Activated T-cell treated with anti-CD3 and anti-CD28 coated beads, Interleukin-2, amount 50 U/mL, for 48 hours (primary cell): ENCODE data around the gene VSX1.

Source experiments
- DNase-seq, 2 experiments: peaks; one replicate each; pipeline ENCODE4 v3.0.0-alpha.2; 2020

The VSX1 gene

DNA sequence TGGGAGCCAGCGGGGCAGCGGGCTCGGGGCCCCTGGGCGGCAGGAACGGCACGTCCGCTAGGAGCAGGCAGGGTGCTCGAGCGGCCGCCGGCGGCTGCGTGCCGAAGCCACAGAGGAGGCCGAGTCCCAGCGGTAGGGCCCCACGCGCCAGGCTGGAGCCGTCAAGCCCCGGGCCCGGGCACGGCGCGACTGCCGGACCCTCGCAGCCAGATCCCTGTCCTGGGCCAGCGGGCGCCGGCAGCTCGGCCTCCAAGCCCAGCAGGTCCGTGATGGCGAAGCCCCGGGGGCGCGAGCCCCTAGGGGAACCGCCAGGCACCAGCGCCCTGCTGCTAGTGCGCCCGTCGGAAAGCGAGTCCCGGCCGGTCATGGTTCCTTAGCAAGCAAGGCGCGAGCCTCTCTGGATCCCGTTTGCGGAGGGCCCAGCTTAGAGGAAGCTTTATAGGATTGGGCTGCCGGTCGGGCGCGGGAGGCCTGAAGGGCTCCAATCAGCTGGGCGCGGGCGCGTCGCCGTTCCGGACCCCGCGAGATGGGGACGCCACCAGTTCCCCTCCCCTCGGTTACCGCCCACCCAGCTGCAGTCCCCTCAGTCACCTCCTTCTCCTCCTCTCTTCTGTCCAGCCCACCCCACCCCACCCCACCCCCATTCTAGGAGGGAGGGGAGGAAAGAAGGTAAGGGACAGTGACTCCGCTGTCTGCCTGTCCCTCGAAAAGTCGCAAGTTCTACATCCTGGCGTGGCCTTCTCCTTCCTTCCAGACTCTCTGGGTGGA is at the start of gene VSX1:
Gene VSX1, minus strand, starts transcription at position 412 of the 768 bp plus-strand sequence. Its CDS starts 45 bp downstream, at position 367.
- peak in 1 of 2 experiments; percentile 24 for DNase-seq

DNA sequence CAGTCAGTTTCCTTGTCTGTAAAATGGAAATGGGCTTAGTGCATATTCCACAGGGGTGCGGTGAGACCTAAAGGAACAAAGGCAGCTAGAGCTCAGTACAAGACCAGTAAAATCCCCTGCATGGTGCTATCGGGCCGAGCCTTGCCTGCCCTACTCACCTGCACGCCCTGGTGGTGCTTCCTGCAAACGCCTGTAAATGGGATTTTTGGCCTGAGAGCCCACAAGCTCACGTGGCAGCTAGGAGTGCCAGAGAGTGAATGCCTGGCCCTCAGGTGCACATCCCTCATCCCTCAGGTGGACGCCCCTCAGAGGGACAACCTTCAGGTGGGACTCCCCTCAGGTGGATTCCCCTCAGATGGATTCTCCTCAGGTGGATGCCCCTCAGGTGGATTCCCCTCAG is 48.0 kb upstream of the VSX1 start:
- DNase-seq, result no peak

DNA sequence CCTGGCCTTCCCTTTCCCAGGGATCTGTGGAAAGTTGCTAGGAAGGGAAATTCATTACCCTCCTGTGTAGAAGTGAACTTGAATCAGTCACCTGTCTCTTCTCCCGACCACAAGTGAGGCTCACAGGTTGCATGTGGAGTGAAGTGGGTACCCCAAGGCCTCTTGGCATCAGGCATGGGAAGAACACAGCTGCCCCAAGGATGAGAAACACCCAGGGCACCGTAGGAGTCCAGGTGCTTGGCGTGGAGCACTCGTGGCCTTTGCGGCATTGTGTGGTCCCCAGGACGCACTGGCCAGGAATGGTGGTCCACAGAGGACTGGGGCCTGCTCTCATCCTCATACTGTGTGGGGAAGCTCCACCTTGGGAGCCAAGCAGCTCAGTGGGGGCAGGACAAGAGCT is 47.5 kb upstream of the VSX1 start:
- DNase-seq, result no peak

DNA sequence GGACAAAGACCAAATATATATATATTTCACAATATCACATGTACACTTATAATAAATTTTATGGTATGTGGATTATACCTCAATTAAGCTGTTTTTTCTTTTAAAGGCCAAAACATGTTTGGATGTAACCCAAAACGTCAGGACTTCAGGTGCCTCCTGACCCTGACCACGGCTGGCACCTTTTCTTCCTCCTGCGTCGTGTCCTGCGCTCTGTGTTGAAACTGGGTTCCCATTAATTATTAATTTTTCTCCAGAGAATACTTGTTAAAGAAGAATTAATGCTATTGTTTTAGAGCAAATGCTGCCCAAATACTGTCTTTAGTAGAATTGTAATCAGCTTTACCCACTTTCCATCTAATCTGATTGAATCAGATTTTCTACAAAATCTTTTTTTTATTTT is 46.7 kb upstream of the VSX1 start:
- no peak for DNase-seq

DNA sequence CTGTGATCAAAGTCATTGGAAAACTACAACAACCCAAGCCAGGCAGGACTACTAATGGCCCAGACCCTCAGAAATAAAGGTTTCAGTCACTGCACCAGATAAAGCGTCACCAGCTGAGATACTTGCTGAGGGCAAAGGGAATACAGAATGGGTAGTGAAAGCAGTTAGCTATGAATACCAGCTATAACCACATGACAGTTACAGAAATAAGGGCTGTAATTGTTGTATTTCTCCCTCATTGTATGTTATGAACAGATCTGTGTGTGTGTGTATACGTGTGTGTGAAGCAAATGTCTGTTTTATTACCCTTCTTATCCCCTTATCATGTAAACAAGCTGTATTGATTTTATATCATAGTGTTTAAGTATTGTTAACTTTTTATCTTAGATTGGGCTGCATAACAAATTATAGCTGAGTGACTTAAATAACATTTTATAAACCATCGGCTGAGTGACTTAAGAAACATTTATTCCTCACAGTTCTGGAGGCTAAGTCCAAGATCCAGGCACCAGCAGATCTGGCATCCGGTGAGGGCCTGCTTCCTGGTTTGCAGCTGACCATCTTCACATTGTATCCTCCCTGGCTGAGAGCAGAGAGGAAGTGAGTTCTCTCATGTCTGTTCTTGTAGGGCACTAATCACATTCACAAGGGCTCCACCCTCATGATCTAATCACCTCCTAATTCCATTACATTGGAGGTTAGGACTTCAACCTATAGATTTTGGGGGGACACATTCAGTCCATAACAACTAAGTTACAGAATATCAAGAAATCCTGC is 46.0 kb upstream of the VSX1 start:
- no peak for DNase-seq

DNA sequence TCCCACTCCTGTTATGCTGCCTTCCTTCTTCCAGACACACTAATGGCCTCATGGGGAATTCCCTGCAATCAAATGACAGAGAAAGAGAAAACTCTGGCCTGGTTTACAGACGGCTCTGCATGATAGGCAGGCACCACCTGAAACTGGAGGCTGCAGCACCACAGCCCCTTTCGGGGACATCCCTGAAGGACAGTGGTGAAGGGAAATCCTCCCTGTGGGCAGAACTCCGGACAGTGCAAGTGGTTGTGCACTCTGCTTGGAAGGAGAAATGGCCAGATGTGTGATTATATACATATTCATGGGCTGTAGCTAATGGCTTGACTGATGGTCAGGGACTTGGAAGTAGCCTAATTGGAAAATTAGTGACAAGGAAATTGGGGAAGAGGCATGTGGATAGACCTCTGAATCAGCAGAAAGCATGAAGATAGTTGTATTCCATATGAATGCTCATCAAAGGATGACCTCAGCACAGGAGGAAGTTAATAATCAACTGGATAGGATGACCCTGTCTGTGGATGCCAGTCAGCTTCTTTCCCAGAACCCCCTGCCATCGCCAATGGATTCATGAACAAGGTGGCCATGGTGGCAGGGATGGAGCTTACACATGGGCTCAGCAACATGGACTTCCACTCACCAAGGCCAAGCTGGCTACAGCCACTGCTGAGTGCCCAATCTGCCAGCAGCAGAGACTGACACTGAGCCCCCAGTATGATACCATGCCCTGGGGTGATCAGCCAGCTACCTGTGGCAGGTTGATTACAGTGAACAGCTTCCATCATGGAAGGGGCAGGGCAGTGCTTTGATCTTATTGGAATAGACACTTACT is 44.5 kb upstream of the VSX1 start:
- DNase-seq, result peak in 1 of 2 experiments; percentile 3

DNA sequence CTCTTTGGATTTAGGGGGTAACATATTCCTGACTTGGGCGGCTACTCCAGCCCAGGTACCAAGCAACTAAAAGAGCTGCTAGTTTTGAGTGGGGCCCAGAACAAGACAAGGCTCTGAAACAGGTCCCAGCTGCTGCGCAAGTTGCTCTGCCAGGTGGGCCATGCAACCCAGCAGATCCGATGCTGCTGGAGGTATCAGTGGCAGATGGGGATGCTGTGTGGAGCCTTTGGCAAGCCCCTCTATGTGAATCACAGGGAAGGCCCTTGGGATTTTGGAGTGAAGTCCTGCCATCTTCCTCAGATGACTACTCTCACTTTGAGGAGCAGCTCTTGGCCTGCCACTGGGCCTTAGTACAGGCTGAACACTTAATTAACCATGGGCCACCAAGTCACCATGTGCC is 43.7 kb upstream of the VSX1 start:
- no peak for DNase-seq

DNA sequence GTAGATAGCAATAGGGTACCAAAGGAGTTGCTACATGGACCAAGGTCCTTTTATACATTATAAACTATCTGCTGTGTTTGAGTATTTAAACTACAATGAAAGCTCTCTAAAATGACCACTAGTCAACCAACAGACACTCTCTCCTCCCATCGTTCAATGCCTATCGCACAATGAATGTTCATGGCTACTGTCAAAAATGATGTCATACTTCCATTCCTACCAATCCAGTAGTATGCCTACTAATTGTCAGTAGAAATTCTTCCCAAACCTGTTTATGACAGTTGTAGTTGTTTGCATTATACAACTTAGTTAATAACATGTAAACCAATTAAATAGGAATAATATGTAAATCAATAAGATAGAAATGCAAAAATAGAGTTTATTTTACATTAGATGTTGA is 39.0 kb upstream of the VSX1 start:
- no peak for DNase-seq

DNA sequence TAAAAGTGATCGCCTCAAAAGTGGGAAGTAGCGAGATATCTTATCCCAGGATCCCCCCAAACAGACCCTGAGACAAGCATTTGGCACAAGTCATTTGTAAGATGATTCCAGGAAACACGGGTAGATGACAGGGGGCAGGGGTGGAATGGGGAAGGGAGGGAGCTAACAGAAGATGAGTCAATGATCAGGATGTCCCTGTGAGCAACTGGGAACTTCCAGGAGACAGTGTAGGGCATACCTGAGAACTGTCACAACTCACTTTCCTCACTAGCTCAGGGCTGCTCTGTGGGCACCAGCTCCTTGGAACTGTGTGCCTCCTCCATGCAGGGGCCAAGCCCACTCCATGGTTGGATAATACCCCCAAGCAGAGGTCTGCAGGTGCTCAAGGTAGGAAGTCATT is 38.5 kb upstream of the VSX1 start:
- no peak for DNase-seq

DNA sequence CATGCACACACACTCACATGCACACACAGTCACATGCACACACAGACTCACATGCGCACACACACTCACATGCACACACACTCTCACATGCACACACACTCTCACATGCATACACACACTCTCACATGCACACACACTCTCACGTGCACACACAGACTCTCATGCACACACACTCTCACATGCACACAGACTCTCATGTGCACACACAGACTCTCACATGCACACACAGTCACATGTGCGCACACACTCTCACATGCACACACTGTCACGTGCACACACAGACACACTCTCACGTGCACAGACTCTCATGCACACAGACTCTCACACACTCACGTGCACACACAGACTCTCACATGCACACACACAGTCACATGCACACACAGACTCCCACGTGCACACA is 36.6 kb upstream of the VSX1 start:
- no peak for DNase-seq

DNA sequence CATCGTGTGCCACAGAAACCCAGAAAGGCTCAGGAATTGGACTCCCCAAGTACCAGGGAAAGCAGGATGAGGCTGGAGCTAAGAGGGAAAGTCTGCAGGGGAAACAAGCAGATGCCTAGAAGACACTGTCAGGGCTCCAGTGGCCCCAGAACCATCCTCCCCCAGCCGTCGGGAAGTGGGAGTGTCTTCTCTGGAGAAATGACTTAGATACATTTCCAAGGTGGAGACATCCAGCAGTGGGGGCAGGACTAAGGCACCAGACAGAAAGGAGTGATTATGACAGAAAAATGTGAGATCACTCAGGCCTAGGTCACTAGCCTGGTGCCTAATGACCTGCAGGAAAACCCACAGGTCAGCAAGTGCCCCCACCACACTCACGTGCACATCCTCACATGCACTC is 36.0 kb upstream of the VSX1 start:
- no peak for DNase-seq

DNA sequence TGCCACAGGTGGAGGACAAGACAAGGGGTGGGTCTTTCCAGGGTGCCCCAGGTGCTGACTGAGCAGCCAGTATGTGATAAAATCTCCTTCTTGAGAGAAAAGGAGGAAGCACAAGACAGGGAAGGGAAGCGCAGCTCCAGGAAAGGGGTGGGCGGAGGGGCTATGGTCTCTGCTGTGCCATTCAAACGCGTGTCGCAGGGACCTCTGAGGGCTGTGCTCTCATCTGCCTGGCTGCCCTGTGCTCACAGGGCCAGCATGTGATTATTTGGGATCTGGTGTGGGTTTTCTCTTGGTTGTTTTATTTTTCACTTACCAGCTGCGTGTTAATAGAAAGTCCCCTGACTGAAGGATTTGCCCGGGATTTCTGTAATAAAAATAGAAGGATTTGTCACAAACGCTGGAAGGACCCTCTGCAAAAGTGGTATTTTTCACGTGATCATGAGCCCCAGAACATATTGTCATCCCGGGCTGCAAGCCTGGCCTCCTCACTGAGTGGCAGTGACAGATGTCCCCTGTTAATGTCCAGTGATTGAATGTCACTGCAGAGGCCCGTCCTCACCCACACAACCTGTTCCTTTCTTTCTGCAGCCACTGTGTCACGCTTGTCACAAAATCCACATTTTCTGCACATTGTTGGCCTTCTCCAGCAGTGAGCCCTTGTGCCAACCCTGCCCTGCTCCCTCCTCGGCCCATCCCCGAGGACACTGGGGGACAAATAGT is 35.0 kb upstream of the VSX1 start:
- DNase-seq, result no peak

DNA sequence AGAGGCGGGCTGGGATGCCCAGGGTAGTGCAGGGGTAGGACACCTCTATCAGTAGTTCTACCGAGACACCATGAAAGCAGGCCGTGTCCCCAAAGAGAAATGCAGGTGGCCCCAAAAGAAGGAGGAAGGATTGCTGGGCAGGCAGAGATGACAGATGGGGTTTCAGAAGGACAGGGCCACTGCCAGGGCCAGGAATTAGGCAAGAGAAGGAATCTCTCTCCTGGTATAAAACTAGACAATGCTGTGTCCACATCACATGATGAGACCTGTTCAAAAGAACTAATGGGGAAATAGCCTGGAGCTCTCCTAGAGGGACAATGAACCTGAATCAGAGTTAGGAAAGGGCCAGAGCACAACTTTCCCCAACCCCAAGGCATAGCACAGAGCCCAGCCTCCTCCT is 21.6 kb upstream of the VSX1 start:
- no peak for DNase-seq

DNA sequence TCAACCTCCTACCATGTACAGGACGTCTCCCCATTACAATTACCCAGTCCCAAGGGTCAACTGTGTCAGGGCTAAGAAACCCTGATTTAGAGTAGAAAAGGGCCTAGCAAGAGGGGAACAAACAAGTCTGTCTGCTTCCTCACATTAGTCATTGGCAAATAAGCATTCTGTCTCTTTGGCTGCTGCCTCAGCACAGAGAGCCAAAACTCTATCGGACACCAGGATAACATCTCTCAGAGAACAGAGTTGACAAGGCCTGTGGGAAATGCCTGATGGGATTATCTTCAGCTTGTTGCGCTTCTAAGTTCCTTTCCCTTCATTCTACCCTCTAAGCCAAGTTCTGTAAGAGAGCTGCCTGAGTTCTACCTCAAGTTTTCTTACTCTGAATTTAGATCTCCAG is 19.0 kb upstream of the VSX1 start:
- DNase-seq, result no peak

DNA sequence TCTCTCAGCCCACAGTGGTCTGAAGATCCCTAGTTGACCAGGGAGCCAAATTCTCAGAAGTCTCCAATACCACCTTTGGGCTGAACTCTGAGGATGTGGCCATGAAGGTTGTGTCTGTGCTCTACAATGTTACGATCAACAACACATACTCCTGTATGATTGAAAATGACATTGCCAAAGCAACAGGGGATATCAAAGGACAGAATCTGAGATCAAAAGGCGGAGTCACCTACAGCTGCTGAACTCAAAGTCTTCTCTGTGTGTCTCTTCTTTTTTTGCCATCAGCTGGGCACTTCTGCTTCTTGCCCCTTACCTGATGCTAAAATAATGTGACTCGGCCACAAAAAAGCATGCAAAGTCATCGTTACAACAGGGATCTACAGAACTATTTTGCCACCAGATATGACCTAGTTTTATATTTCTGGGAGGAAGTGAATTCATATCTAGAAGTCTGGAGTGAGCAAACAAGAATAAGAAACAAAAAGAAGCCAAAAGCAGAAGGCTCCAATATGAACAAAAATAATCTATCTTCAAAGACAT is 17.7 kb upstream of the VSX1 start:
- DNase-seq, result no peak

DNA sequence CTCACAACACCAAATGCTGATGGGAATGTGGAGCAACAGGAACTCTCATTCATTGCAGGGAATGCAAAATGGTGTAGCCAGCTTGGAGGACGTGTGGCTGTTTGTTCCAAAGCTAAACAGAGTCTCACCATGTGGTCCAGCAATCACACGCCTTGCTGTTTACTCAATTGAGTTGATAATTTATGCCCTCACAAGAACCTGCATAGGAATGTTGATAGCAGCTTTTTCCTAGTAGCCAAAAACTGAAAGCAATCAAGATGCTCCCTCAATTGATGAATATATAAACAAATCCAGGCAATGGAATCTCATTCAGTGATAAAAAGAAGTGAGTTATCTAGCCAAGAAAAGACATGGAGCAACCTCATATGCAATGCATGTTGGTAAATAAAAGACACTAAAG is 15.6 kb upstream of the VSX1 start:
- no peak for DNase-seq

DNA sequence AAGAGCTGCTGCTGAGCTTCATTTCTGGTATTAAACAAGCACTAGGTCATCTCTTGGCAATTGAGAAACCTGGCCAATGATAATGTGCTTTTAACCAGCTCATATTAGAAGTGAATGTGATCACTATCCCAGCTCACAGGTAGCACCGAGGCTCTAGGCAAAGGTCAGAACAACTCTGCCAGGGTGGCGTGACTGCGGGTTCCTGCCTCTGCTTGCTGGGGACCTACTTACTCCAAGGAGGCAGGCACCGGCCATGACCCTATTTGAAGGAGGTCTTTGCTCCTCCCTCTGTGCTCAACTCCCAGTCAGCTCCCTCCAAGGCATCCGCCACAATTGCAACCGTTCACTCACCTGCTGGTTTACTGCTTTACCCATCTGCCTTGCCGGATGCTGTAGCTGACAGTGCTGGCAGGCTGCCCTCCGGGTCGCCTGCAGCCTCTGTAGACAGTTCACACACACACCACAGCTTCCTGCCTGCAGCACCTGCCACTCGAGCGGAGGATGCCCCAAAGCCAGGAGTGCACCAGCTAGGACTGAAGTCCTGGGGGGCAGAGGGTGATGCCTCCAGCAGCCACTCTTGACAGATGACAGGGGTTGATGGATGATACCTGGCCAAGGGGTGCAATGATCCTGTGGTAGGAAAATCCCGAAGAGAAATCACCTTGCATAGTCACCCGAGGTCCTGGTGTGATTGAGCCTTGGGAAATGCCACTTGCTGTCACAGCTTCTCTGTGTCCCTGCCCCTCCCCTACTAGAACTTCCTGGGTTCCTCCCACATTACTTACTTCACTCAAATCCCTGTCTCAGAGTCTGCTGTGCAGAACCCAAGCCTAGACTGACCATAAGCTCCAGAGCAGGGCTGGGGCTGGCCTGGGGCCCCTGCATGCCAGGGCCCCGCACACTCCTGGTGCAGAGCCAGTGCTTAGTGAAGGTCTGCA is 8.8 kb upstream of the VSX1 start:
- peak; percentile 64 to 72 for DNase-seq

DNA sequence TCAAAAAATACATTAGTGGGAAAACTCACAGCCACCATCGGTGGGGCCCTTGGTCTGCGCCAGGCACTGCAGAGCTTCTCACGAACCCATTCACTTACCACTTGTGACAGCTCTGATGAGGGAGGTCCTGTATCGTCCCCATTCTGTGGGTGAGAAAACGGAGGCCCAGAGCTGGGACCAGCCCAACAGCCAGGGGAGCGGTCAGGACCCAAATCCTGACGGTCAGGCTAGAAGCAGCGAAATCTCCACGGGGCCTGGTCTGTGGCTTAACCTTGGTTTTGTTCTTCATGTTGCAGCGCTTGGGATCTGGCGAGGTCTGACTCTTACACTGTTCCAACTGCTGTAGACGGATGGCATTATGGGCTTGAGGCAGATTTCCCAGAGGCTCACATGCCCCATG is 7.7 kb upstream of the VSX1 start:
- no peak for DNase-seq

DNA sequence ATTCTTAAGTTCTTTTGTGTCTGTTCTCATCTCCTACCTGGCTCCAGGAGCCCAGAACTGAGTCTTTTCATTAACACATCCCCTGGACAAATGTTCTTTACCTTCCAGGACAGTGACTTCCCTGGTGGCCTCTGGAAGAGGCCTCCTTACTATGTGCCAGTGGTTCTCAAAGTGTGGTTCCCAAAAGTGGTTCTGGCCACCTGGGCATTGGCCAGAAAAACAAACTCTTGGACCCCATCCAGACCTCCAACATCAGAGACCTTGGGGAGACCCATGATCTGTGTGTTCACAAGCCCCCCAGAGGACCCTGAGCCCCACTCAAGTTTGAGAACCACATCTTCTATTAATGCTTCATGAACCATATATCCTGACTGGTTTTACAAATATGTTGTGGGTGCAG is 7.2 kb upstream of the VSX1 start:
- no peak for DNase-seq

DNA sequence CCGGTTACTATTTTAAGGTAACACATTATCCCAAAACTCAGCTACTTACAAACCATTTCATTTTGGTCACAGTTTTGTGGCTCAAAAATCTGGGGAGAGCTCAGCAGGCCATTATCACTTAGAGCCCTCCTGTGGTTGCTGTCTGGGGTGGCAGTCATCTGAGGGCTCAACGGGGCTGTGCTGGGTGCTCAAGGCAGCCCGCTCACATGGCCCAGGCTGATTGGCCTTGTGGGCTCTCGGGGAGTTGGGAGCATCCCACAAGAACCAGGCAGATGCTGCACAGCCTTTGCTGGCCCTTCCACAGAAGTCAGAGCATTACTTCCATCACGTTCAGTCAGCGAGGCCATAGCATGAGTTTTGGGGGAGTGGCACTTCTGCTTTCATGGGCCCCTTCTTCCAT is 6.3 kb upstream of the VSX1 start:
- no peak for DNase-seq

DNA sequence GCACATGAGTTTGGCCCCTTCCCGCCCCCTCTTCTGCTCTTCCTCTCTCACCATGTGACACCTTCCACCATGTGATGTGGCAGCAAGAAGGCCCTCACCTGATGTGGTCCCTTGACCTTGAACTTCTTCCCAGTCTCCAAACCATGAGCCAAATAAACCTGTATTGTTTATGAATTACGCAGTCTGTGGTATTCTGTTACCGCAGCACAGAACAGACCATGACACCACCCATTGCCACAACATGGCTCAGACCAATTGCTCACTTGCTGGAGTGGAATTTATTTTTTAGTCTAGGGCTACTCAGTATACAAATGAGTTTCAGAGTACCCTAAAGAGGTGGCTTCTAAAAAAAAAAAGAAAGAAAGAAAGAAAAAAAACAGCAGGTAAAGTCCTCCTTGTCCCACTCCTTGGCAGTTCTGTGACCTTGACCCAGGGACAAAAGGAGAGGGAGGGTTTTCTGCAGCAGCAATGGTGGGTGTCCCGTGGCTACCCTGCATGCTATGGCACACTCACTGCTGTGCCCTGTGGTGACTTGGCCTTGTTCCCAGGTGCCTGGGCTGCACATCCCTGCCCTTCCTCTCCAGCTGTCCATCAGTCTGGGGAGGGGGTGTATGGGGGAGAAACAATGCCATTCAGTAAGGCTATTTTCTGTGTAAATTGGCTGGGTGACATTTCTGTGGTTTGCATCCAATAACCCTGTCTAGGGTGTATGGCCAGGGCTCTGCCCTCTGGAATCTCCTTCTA is 5.4 kb upstream of the VSX1 start:
- DNase-seq, result peak in 1 of 2 experiments; percentile 9
